ENCODE results near the gene GALM.

The GALM gene

DNA sequence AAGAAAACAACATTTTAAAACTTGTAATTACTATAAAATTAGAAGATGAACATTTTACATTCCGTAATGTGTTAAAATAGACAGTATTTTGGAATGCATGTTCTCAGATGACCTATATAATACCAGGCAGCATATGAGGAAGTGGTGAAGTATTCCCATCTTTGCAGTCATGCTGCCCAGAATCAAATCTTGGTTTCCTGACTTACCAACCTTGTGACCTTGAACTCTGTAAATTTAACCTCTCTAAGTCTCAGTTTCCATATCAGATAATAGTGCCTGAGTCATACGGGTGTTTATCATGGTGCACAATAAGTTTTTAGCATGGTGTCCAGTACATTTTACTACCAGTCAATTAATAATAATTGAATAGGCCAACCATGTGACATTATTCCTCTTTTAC lies 7.3 kb upstream of the GALM start:
- Mint-ChIP-seq H3K27ac (no peak overlapping the region), H3K27me3 (ENCODE audit: low read depth, poor library complexity) (peaks cover 3% of the 10 kb centered on the region)
- no peak for DNase-seq

DNA sequence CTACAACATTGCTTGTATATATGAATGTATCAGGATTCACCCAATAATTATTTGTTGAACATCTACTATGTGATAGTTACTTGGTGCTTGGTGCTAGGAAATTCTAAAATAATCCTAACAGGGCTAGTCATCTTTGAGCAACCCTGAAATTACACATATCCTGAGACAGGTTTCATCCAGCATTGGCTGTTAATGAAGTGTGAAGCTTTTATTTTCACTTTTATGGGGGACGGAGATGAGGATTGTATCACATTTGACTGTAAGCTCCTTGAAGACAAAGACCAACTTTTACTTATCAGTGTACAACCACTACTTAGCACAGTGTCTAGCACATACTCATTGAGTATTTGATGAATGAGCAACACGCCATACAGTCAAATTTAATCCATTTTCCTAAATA lies 6.8 kb upstream of the GALM start:
- TF ChIP-seq, protein P1, sequence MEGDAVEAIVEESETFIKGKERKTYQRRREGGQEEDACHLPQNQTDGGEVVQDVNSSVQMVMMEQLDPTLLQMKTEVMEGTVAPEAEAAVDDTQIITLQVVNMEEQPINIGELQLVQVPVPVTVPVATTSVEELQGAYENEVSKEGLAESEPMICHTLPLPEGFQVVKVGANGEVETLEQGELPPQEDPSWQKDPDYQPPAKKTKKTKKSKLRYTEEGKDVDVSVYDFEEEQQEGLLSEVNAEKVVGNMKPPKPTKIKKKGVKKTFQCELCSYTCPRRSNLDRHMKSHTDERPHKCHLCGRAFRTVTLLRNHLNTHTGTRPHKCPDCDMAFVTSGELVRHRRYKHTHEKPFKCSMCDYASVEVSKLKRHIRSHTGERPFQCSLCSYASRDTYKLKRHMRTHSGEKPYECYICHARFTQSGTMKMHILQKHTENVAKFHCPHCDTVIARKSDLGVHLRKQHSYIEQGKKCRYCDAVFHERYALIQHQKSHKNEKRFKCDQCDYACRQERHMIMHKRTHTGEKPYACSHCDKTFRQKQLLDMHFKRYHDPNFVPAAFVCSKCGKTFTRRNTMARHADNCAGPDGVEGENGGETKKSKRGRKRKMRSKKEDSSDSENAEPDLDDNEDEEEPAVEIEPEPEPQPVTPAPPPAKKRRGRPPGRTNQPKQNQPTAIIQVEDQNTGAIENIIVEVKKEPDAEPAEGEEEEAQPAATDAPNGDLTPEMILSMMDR (IDR thresholded peaks at IDR 0.05): no peak
- Mint-ChIP-seq H3K36me3 (ENCODE audit: low read depth) (no peaks in the 10 kb centered on the region), H3K27ac (no peak overlapping the region), H3K4me3 (no peak overlapping the region), H3K27me3 (ENCODE audit: low read depth, poor library complexity) (peaks cover 3% of the 10 kb centered on the region), H3K4me1 (peaks cover 8% of the 10 kb centered on the region), H3K9me3 (no peaks in the 10 kb centered on the region)
- no peak for DNase-seq

More for the DNA sequence above, 7.3 kb upstream of the GALM start:
- TF ChIP-seq, protein P1 (IDR thresholded peaks at IDR 0.05): no peak
- Mint-ChIP-seq H3K4me1 (peaks cover 11% of the 10 kb centered on the region), H3K9me3 (no peaks in the 10 kb centered on the region), H3K4me3 (no peak overlapping the region), H3K36me3 (ENCODE audit: low read depth) (no peaks in the 10 kb centered on the region)

DNA sequence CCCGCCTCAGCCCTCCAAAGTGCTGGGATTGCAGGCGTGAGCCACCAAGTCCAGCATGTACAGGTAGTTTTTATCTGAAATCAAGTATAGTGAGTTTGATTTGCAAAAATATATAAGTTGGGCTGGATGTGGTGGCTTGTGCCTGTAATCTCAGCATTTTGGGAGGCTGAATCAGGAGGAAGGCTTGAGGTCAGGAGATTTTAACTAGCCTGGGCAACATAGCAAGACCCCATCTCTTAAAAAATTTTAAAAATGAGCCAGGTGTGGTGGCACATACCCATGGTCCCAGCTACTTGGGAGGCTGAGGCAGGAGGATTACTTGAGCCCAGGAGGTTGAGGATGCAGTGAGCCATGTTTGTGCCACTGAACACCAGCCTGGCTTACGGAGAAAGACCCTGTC lies 5.6 kb upstream of the GALM start:
- H3K27me3 Mint-ChIP-seq (ENCODE audit: low read depth, poor library complexity): peaks cover 3% of the 10 kb centered on the region
- no peaks in the 10 kb centered on the region for H3K36me3 Mint-ChIP-seq (ENCODE audit: low read depth)
- H3K4me1 Mint-ChIP-seq: no peaks in the 10 kb centered on the region
- H3K4me3 Mint-ChIP-seq: no peak overlapping the region
- TF ChIP-seq, protein P1 (IDR thresholded peaks at IDR 0.05): no peak
- no peak for DNase-seq
- no peaks in the 10 kb centered on the region for H3K9me3 Mint-ChIP-seq
- no peak overlapping the region for H3K27ac Mint-ChIP-seq

DNA sequence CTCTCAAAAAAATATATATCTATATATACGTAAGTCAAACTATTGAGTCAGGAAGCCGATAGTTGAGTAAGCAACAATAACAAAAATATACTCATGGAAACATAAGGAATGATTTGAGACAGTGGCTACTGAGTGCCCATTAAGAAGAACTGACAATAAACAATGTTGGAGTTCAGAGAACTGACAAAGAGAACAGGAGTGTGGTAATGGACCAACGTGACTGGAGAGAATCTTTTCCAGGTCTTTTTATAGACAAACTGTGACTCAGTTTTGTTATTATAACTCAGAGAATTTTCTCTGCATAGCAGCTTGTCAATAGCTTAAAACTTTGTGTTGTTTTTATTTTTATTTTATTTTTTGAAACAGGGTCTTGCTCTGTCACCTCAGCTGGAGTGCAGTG lies 4.6 kb upstream of the GALM start:
- H3K4me1 Mint-ChIP-seq: peaks cover 9% of the 10 kb centered on the region
- no peak for DNase-seq
- TF ChIP-seq, protein P1 (IDR thresholded peaks at IDR 0.05): no peak
- H3K27ac Mint-ChIP-seq: no peak overlapping the region
- H3K9me3 Mint-ChIP-seq: no peaks in the 10 kb centered on the region
- no peaks in the 10 kb centered on the region for H3K36me3 Mint-ChIP-seq (ENCODE audit: low read depth)
- H3K27me3 Mint-ChIP-seq (ENCODE audit: low read depth, poor library complexity): peaks cover 4% of the 10 kb centered on the region
- no peak overlapping the region for H3K4me3 Mint-ChIP-seq

DNA sequence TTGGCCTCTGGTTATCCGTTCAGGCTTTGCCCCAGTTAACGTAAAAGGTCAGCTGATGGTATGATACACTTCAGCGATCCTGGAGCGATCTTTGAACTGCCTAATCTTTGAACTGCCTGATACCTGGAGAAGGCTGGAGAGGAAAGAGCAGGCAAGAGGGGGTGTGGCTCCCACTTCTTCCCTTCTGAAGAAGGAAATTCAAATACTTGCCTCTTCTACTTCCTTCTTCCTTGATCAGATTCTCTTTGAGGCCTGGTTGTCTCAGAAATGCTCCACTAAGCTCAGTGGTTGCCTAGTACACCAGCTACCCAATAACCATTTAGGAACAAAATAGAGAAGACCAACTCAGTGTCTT lies 619 bp downstream of the GALM start:
- no peak for DNase-seq
- TF ChIP-seq, protein P1 (IDR thresholded peaks at IDR 0.05): no peak
- Mint-ChIP-seq H3K27ac (peak overlapping the region; percentile 98), H3K4me1 (peaks cover 51% of the 10 kb centered on the region), H3K27me3 (ENCODE audit: low read depth, poor library complexity) (peaks cover 4% of the 10 kb centered on the region), H3K36me3 (ENCODE audit: low read depth) (peaks cover 18% of the 10 kb centered on the region), H3K4me3 (peak overlapping the region; percentile 92), H3K9me3 (no peaks in the 10 kb centered on the region)

DNA sequence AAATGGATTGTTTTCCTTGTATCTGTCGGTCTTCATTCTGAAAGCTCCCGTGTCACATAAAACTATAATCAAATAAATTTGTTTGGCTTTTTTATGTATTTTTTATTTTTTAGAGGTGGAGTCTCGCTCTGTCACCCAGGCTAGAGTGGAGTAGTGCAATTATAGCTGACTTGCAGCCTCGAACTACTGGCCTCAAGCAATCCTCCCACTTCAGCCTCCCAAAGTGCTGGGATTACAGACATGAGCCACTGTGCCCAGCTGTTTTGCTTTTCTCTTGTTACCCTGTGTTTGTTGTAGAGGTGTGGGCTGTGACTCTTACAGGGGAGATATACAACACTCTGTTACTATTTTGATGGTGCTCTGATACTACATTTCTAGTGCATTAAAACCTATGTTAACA lies 2.2 kb downstream of the GALM start:
- Mint-ChIP-seq H3K27me3 (ENCODE audit: low read depth, poor library complexity) (peaks cover 4% of the 10 kb centered on the region), H3K36me3 (ENCODE audit: low read depth) (peaks cover 29% of the 10 kb centered on the region), H3K9me3 (no peaks in the 10 kb centered on the region), H3K4me3 (peak overlapping the region; percentile 72), H3K4me1 (peaks cover 51% of the 10 kb centered on the region), H3K27ac (no peak overlapping the region)
- TF ChIP-seq, protein P1 (IDR thresholded peaks at IDR 0.05): no peak
- DNase-seq: no peak

Data from nephron progenitor cell (in vitro differentiated cells).